ENCODE measurements around the gene MT1X. TPM values are rescaled to one million over a fixed set of nuclear protein-coding genes. Genes with fewer than 3 reads are reported as not detected.
A peak's percentile ranks its signal among the peaks of the same experiment; 100 is the strongest.

The MT1X gene
- total RNA-seq, 1 experiment from 2014 or later: 18.9 TPM

DNA sequence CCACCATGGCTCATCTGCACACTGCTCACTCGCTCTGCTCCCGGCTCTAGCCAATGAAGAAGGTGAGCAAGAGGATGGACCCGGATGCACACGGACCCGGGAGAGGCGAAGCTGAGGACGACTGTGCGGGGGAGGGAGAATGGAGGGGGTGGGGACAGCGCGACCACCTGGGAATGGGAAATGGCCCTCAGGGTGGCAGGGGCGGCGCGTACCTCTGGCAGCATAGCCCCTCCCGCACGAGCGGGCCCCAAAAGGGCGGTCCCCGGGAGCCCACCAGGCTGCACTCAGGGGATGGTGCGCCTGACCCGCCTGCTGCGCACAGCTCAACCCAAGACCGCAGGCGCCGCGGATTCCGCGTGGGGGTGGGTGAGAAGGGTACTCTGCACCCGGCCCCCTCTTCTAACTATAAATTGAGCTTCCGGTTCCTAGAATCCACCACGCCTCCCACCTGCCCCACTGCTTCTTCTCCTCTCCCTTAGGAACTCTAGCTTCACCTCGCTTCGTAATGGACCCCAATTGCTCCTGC, 6.5 kb upstream of the MT1X start:
- Histone ChIP-seq H4K20me1 (ENCODE audit: insufficient read depth) (no peaks in the 10 kb centered on the region), H3K4me2 (no peak overlapping the region), H2AFZ (no peak overlapping the region), H3K27me3 (ENCODE audit: insufficient read depth, low read depth) (no peaks in the 10 kb centered on the region), H3K9me2 (ENCODE audit: insufficient read depth) (no peaks in the 10 kb centered on the region), H3F3A (ENCODE audit: insufficient read depth, low read depth) (peaks cover 21% of the 10 kb centered on the region), H3K4me1 (replicated peaks; ENCODE audit: insufficient read depth) (peaks cover 14% of the 10 kb centered on the region), H3K27ac (no peak overlapping the region), H3K36me3 (ENCODE audit: low read depth) (no peaks in the 10 kb centered on the region), H3K9me3 (ENCODE audit: insufficient read depth, low read depth) (no peaks in the 10 kb centered on the region), H3K79me2 (ENCODE audit: low read depth) (no peaks in the 10 kb centered on the region), H3K4me3 (no peak overlapping the region)
- ChIA-PET POLR2A (ENCODE audit: unreplicated experiment) (no interaction called here), CTCF (no interaction called here)
- TF ChIP-seq EZH2 (IDR thresholded peaks at IDR 0.05; ENCODE audit: low read depth): no peak
- TF ChIP-seq, protein P1, sequence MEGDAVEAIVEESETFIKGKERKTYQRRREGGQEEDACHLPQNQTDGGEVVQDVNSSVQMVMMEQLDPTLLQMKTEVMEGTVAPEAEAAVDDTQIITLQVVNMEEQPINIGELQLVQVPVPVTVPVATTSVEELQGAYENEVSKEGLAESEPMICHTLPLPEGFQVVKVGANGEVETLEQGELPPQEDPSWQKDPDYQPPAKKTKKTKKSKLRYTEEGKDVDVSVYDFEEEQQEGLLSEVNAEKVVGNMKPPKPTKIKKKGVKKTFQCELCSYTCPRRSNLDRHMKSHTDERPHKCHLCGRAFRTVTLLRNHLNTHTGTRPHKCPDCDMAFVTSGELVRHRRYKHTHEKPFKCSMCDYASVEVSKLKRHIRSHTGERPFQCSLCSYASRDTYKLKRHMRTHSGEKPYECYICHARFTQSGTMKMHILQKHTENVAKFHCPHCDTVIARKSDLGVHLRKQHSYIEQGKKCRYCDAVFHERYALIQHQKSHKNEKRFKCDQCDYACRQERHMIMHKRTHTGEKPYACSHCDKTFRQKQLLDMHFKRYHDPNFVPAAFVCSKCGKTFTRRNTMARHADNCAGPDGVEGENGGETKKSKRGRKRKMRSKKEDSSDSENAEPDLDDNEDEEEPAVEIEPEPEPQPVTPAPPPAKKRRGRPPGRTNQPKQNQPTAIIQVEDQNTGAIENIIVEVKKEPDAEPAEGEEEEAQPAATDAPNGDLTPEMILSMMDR (conservative IDR thresholded peaks at IDR 0.05): no peak
- BruUV-seq (replicated peaks): no TSS peak
- DNase-seq: no peak
- intact Hi-C loops (cut with micrococcal nuclease; ENCODE audit: unreplicated experiment): no loop called here

DNA sequence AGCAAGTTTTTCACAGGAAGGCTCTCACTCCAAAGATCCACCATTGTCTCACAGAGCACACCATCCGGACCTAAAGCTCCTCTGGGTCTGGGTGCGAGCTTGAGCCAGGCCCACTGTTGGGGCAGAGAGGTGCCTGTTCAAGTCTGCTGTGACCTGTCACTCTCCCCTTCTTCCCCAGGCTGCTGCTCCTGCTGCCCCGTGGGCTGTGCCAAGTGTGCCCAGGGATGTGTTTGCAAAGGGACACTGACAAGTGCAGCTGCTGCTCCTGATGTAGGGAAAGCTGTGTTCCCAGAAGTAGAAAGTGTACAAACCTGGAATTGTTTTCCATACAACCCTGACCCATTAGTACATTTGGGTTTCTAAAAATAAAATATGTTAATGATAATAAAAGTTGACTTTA, 4.8 kb upstream of the MT1X start:
- H4K20me1 ChIP-seq (ENCODE audit: insufficient read depth): no peaks in the 10 kb centered on the region
- no peaks in the 10 kb centered on the region for H3K79me2 ChIP-seq (ENCODE audit: low read depth)
- CTCF ChIA-PET: no interaction called here
- H3K27ac ChIP-seq: no peak overlapping the region
- no TSS peak for BruUV-seq (replicated peaks)
- no peaks in the 10 kb centered on the region for H3K9me2 ChIP-seq (ENCODE audit: insufficient read depth)
- no peaks in the 10 kb centered on the region for H3K27me3 ChIP-seq (ENCODE audit: insufficient read depth, low read depth)
- no peak overlapping the region for H3K4me2 ChIP-seq
- TF ChIP-seq, protein P1 (conservative IDR thresholded peaks at IDR 0.05): no peak
- TF ChIP-seq EZH2 (IDR thresholded peaks at IDR 0.05; ENCODE audit: low read depth): no peak
- peaks cover 27% of the 10 kb centered on the region for H3K4me1 ChIP-seq (replicated peaks; ENCODE audit: insufficient read depth)
- H2AFZ ChIP-seq: no peak overlapping the region
- no peak for DNase-seq
- no peaks in the 10 kb centered on the region for H3K36me3 ChIP-seq (ENCODE audit: low read depth)
- POLR2A ChIA-PET (ENCODE audit: unreplicated experiment): no interaction called here
- H3K4me3 ChIP-seq: no peak overlapping the region
- peaks cover 29% of the 10 kb centered on the region for H3F3A ChIP-seq (ENCODE audit: insufficient read depth, low read depth)
- intact Hi-C loops (cut with micrococcal nuclease; ENCODE audit: unreplicated experiment): no loop called here
- H3K9me3 ChIP-seq (ENCODE audit: insufficient read depth, low read depth): no peaks in the 10 kb centered on the region

GRCh38 chr16:56679078-56679730, 3.1 kb upstream of the MT1X start:
- H3K9me2 ChIP-seq (ENCODE audit: insufficient read depth): no peaks in the 10 kb centered on the region
- peaks cover 36% of the 10 kb centered on the region for H3K4me1 ChIP-seq (replicated peaks; ENCODE audit: insufficient read depth)
- intact Hi-C loops (cut with micrococcal nuclease; ENCODE audit: unreplicated experiment): no loop called here
- no peaks in the 10 kb centered on the region for H3K79me2 ChIP-seq (ENCODE audit: low read depth)
- CTCF ChIA-PET: interaction anchor here (0.6 kb wide), 1 partner anchor 22 kb away, joined by 5 read pairs; no protein-coding TSS in a partner anchor
- H2AFZ ChIP-seq: no peak overlapping the region
- DNase-seq: no peak
- H3F3A ChIP-seq (ENCODE audit: insufficient read depth, low read depth): peaks cover 29% of the 10 kb centered on the region
- H3K9me3 ChIP-seq (ENCODE audit: insufficient read depth, low read depth): no peaks in the 10 kb centered on the region
- H3K4me2 ChIP-seq: 0 out of 2 replicates have a peak overlapping the region, but pooled peaks have one; percentile 34
- H3K4me3 ChIP-seq: no peak overlapping the region
- peak overlapping the region; percentile 31; the same call in 1 of the 2 replicates for H3K27ac ChIP-seq
- H3K27me3 ChIP-seq (ENCODE audit: insufficient read depth, low read depth): no peaks in the 10 kb centered on the region
- no peaks in the 10 kb centered on the region for H4K20me1 ChIP-seq (ENCODE audit: insufficient read depth)
- no peaks in the 10 kb centered on the region for H3K36me3 ChIP-seq (ENCODE audit: low read depth)
- BruUV-seq (replicated peaks): no TSS peak
- TF ChIP-seq, protein P1 (conservative IDR thresholded peaks at IDR 0.05): no peak
- TF ChIP-seq EZH2 (IDR thresholded peaks at IDR 0.05; ENCODE audit: low read depth): no peak
- POLR2A ChIA-PET (ENCODE audit: unreplicated experiment): interaction anchor here (0.6 to 0.7 kb wide), 3 partner anchors 10 to 228 kb away, joined by 3 to 4 read pairs (median 3); partner anchors contain the start of gene NUDT21
